ENCODE measurements around the gene PSMD5.

PSMD5 gene

GRCh38 chr9:120865809-120866208 is 23.1 kb upstream of the PSMD5 start:
- no peaks in the 10 kb centered on the region for H3K27me3 ChIP-seq (ENCODE audit: control insufficient read depth, insufficient read depth, low read length)
- H3K4me3 ChIP-seq (ENCODE audit: low read depth, low read length), result no peak overlapping the region
- H3K9me3 ChIP-seq (ENCODE audit: control insufficient read depth, insufficient read depth, low read depth, low read length), result no peaks in the 10 kb centered on the region
- H3K27ac ChIP-seq (ENCODE audit: low read depth, low read length), result no peak overlapping the region
- peaks cover 29% of the 10 kb centered on the region for H3K36me3 ChIP-seq (ENCODE audit: control insufficient read depth, insufficient read depth, low read length)
- peaks cover 12% of the 10 kb centered on the region; the same call in 1 of the 2 replicates for H3K4me1 ChIP-seq (ENCODE audit: control insufficient read depth, insufficient read depth, low read length)
- no peak overlapping the region for H3K9ac ChIP-seq (ENCODE audit: low read length)

- Histone ChIP-seq H3K4me1 (ENCODE audit: control insufficient read depth, insufficient read depth, low read length) (peaks cover 12% of the 10 kb centered on the region; the same call in 1 of the 2 replicates), H3K9me3 (ENCODE audit: control insufficient read depth, insufficient read depth, low read depth, low read length) (no peaks in the 10 kb centered on the region), H3K4me3 (ENCODE audit: low read depth, low read length) (no peak overlapping the region), H3K27ac (ENCODE audit: low read depth, low read length) (no peak overlapping the region), H3K27me3 (ENCODE audit: control insufficient read depth, insufficient read depth, low read length) (no peaks in the 10 kb centered on the region), H3K9ac (ENCODE audit: low read length) (no peak overlapping the region), H3K36me3 (ENCODE audit: control insufficient read depth, insufficient read depth, low read length) (peaks cover 34% of the 10 kb centered on the region)
These were observed 22.5 kb upstream of the PSMD5 start for GRCh38 chr9:120865176-120865575.

- Histone ChIP-seq H3K9ac (ENCODE audit: low read length) (no peak overlapping the region), H3K36me3 (ENCODE audit: control insufficient read depth, insufficient read depth, low read length) (peaks cover 36% of the 10 kb centered on the region), H3K4me3 (ENCODE audit: low read depth, low read length) (no peak overlapping the region), H3K27me3 (ENCODE audit: control insufficient read depth, insufficient read depth, low read length) (no peaks in the 10 kb centered on the region), H3K9me3 (ENCODE audit: control insufficient read depth, insufficient read depth, low read depth, low read length) (no peaks in the 10 kb centered on the region), H3K4me1 (ENCODE audit: control insufficient read depth, insufficient read depth, low read length) (peaks cover 11% of the 10 kb centered on the region; the same call in 1 of the 2 replicates), H3K27ac (ENCODE audit: low read depth, low read length) (no peak overlapping the region)
These were observed 22.0 kb upstream of the PSMD5 start for GRCh38 chr9:120864719-120865118.

- H3K4me1 ChIP-seq (ENCODE audit: control insufficient read depth, insufficient read depth, low read length), result peaks cover 5% of the 10 kb centered on the region; the same call in 1 of the 2 replicates
- no peaks in the 10 kb centered on the region for H3K9me3 ChIP-seq (ENCODE audit: control insufficient read depth, insufficient read depth, low read depth, low read length)
- no peak overlapping the region for H3K9ac ChIP-seq (ENCODE audit: low read length)
- peaks cover 42% of the 10 kb centered on the region for H3K36me3 ChIP-seq (ENCODE audit: control insufficient read depth, insufficient read depth, low read length)
- H3K27me3 ChIP-seq (ENCODE audit: control insufficient read depth, insufficient read depth, low read length), result no peaks in the 10 kb centered on the region
- H3K27ac ChIP-seq (ENCODE audit: low read depth, low read length), result no peak overlapping the region
- H3K4me3 ChIP-seq (ENCODE audit: low read depth, low read length), result no peak overlapping the region
These were observed 21.1 kb upstream of the PSMD5 start for GRCh38 chr9:120863833-120864232.

- Histone ChIP-seq H3K9ac (ENCODE audit: low read length) (no peak overlapping the region), H3K4me1 (ENCODE audit: control insufficient read depth, insufficient read depth, low read length) (no peaks in the 10 kb centered on the region), H3K27me3 (ENCODE audit: control insufficient read depth, insufficient read depth, low read length) (no peaks in the 10 kb centered on the region), H3K27ac (ENCODE audit: low read depth, low read length) (no peak overlapping the region), H3K36me3 (ENCODE audit: control insufficient read depth, insufficient read depth, low read length) (peaks cover 52% of the 10 kb centered on the region), H3K9me3 (ENCODE audit: control insufficient read depth, insufficient read depth, low read depth, low read length) (no peaks in the 10 kb centered on the region), H3K4me3 (ENCODE audit: low read depth, low read length) (no peak overlapping the region)
These were observed 19.7 kb upstream of the PSMD5 start for GRCh38 chr9:120862452-120862851.

GRCh38 chr9:120861935-120862334 is 19.2 kb upstream of the PSMD5 start:
- H3K27me3 ChIP-seq (ENCODE audit: control insufficient read depth, insufficient read depth, low read length), result no peaks in the 10 kb centered on the region
- no peak overlapping the region for H3K9ac ChIP-seq (ENCODE audit: low read length)
- H3K4me1 ChIP-seq (ENCODE audit: control insufficient read depth, insufficient read depth, low read length), result no peaks in the 10 kb centered on the region
- no peak overlapping the region for H3K27ac ChIP-seq (ENCODE audit: low read depth, low read length)
- peaks cover 56% of the 10 kb centered on the region for H3K36me3 ChIP-seq (ENCODE audit: control insufficient read depth, insufficient read depth, low read length)
- no peak overlapping the region for H3K4me3 ChIP-seq (ENCODE audit: low read depth, low read length)
- H3K9me3 ChIP-seq (ENCODE audit: control insufficient read depth, insufficient read depth, low read depth, low read length), result no peaks in the 10 kb centered on the region

- Histone ChIP-seq H3K4me3 (ENCODE audit: low read depth, low read length) (no peak overlapping the region), H3K9me3 (ENCODE audit: control insufficient read depth, insufficient read depth, low read depth, low read length) (no peaks in the 10 kb centered on the region), H3K27ac (ENCODE audit: low read depth, low read length) (no peak overlapping the region), H3K36me3 (ENCODE audit: control insufficient read depth, insufficient read depth, low read length) (peaks cover 49% of the 10 kb centered on the region), H3K4me1 (ENCODE audit: control insufficient read depth, insufficient read depth, low read length) (no peaks in the 10 kb centered on the region), H3K27me3 (ENCODE audit: control insufficient read depth, insufficient read depth, low read length) (no peaks in the 10 kb centered on the region), H3K9ac (ENCODE audit: low read length) (no peak overlapping the region)
These were observed 17.4 kb upstream of the PSMD5 start for GRCh38 chr9:120860083-120860482.

- H3K4me1 ChIP-seq (ENCODE audit: control insufficient read depth, insufficient read depth, low read length), result no peaks in the 10 kb centered on the region
- H3K9me3 ChIP-seq (ENCODE audit: control insufficient read depth, insufficient read depth, low read depth, low read length), result no peaks in the 10 kb centered on the region
- no peaks in the 10 kb centered on the region for H3K27me3 ChIP-seq (ENCODE audit: control insufficient read depth, insufficient read depth, low read length)
- H3K4me3 ChIP-seq (ENCODE audit: low read depth, low read length), result no peak overlapping the region
- H3K27ac ChIP-seq (ENCODE audit: low read depth, low read length), result no peak overlapping the region
- H3K9ac ChIP-seq (ENCODE audit: low read length), result no peak overlapping the region
- peaks cover 48% of the 10 kb centered on the region for H3K36me3 ChIP-seq (ENCODE audit: control insufficient read depth, insufficient read depth, low read length)
These were observed 16.6 kb upstream of the PSMD5 start for GRCh38 chr9:120859361-120859760.

- H3K36me3 ChIP-seq (ENCODE audit: control insufficient read depth, insufficient read depth, low read length), result peaks cover 45% of the 10 kb centered on the region
- H3K9ac ChIP-seq (ENCODE audit: low read length), result no peak overlapping the region
These were observed 15.2 kb upstream of the PSMD5 start for GRCh38 chr9:120857902-120858301.

GRCh38 chr9:120857481-120857880 is 14.8 kb upstream of the PSMD5 start:
- H3K36me3 ChIP-seq (ENCODE audit: control insufficient read depth, insufficient read depth, low read length), result peaks cover 42% of the 10 kb centered on the region
- no peak overlapping the region for H3K27ac ChIP-seq (ENCODE audit: low read depth, low read length)
- H3K27me3 ChIP-seq (ENCODE audit: control insufficient read depth, insufficient read depth, low read length), result no peaks in the 10 kb centered on the region
- no peak overlapping the region for H3K4me3 ChIP-seq (ENCODE audit: low read depth, low read length)
- H3K4me1 ChIP-seq (ENCODE audit: control insufficient read depth, insufficient read depth, low read length), result peaks cover 8% of the 10 kb centered on the region
- no peak overlapping the region for H3K9ac ChIP-seq (ENCODE audit: low read length)
- H3K9me3 ChIP-seq (ENCODE audit: control insufficient read depth, insufficient read depth, low read depth, low read length), result no peaks in the 10 kb centered on the region

More at GRCh38 chr9:120857902-120858301, 15.2 kb upstream of the PSMD5 start:
- no peaks in the 10 kb centered on the region for H3K27me3 ChIP-seq (ENCODE audit: control insufficient read depth, insufficient read depth, low read length)
- no peaks in the 10 kb centered on the region for H3K9me3 ChIP-seq (ENCODE audit: control insufficient read depth, insufficient read depth, low read depth, low read length)
- no peak overlapping the region for H3K27ac ChIP-seq (ENCODE audit: low read depth, low read length)
- H3K4me3 ChIP-seq (ENCODE audit: low read depth, low read length), result no peak overlapping the region
- H3K4me1 ChIP-seq (ENCODE audit: control insufficient read depth, insufficient read depth, low read length), result peaks cover 4% of the 10 kb centered on the region; the same call in 1 of the 2 replicates

- Histone ChIP-seq H3K9me3 (ENCODE audit: control insufficient read depth, insufficient read depth, low read depth, low read length) (no peaks in the 10 kb centered on the region), H3K36me3 (ENCODE audit: control insufficient read depth, insufficient read depth, low read length) (peaks cover 36% of the 10 kb centered on the region)
These were observed 14.0 kb upstream of the PSMD5 start for GRCh38 chr9:120856700-120857099.

More at GRCh38 chr9:120856700-120857099, 14.0 kb upstream of the PSMD5 start:
- Histone ChIP-seq H3K4me1 (ENCODE audit: control insufficient read depth, insufficient read depth, low read length) (peaks cover 16% of the 10 kb centered on the region), H3K4me3 (ENCODE audit: low read depth, low read length) (no peak overlapping the region), H3K9ac (ENCODE audit: low read length) (no peak overlapping the region), H3K27me3 (ENCODE audit: control insufficient read depth, insufficient read depth, low read length) (no peaks in the 10 kb centered on the region), H3K27ac (ENCODE audit: low read depth, low read length) (no peak overlapping the region)

All from HUES6 (cell line).